ENCODE results near the gene IFT81.

The IFT81 gene

DNA sequence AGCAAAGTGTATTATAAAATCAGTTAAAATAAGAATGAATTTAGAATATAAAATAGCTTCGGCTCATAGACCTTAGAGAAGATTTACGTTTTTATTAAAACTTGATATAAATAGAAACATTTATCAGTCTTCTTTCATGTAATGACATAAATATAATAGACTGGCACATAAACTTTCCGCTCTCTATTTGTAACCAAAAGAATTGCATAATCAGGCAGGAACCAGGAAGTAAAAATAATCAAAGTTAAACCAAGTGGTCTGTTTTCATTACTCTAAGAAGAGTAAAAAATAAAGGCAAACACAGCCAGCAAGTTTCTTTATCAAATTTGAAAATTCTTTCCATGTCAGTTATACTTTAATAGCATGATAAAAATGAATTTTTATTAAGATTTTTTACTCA is 110.6 kb downstream of the IFT81 start:
- no peak overlapping the region for H3K9ac ChIP-seq (ENCODE audit: low read depth in 1 of 2, low read length in 2 of 2)
- no peak overlapping the region for H3K4me3 ChIP-seq (ENCODE audit: low read depth in 1 of 2, low read length in 2 of 2)
- no peaks in the 10 kb centered on the region for H3K9me3 ChIP-seq (ENCODE audit: control insufficient read depth in 1 of 2, low read length in 2 of 2)
- no peak overlapping the region for H3K27ac ChIP-seq (ENCODE audit: low read depth, low read length)
- no peaks in the 10 kb centered on the region for H3K36me3 ChIP-seq (ENCODE audit: control insufficient read depth in 1 of 2, insufficient read depth in 2 of 2, low read length in 2 of 2)
- no peaks in the 10 kb centered on the region for H3K27me3 ChIP-seq (ENCODE audit: control insufficient read depth in 1 of 2, insufficient read depth in 2 of 2, low read length in 2 of 2)
- peaks cover 6 to 20% of the 10 kb centered on the region in 2 donors for H3K4me1 ChIP-seq (ENCODE audit: control insufficient read depth in 1 of 2, insufficient read depth in 2 of 2, low read length in 2 of 2)

DNA sequence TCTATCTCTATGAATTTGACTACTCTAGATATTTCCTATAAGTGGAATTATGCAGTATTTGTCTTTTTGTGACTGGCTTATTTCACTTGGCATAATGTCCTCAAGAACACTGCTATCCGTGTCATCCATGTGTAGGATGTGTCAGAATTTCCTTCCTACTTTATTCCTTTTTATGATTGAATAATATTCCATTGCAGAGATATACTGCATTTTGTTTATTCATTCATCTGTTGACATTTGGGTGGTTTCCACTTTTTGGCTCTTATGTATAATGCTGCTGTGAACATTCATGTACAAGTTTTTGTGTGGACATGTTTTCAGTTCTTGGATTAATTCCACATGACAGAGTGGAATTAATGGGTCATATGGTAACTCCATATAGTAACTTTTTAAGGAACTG is 111.2 kb downstream of the IFT81 start:
- Histone ChIP-seq H3K27me3 (ENCODE audit: control insufficient read depth in 1 of 2, insufficient read depth in 2 of 2, low read length in 2 of 2) (no peaks in the 10 kb centered on the region), H3K27ac (ENCODE audit: low read depth, low read length) (no peak overlapping the region), H3K36me3 (ENCODE audit: control insufficient read depth in 1 of 2, insufficient read depth in 2 of 2, low read length in 2 of 2) (no peaks in the 10 kb centered on the region), H3K4me1 (ENCODE audit: control insufficient read depth in 1 of 2, insufficient read depth in 2 of 2, low read length in 2 of 2) (peaks cover 6 to 20% of the 10 kb centered on the region in 2 donors), H3K9me3 (ENCODE audit: control insufficient read depth in 1 of 2, low read length in 2 of 2) (no peaks in the 10 kb centered on the region), H3K9ac (ENCODE audit: low read depth in 1 of 2, low read length in 2 of 2) (no peak overlapping the region), H3K4me3 (ENCODE audit: low read depth in 1 of 2, low read length in 2 of 2) (no peak overlapping the region)

DNA sequence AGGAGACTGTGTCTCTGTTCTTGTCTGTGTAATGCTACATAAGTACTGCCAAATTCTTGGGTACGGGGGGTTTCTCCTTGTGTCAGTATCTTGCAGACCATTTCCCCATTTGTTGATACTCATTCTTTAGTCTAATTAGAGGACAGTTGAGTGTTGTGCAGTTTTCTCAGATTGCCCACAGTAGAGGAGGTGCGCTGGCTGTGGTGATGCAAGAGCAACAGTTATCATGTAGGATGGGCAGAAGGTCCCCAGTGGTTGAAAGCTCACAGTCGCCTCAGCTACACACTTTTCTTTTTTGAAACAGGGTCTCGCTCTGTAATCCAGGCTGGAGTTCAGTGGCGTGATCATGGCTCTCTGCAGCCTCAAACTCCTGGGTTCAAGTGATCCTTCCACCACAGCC is 119.1 kb downstream of the IFT81 start:
- peaks cover 23 to 28% of the 10 kb centered on the region in 2 donors for H3K4me1 ChIP-seq (ENCODE audit: control insufficient read depth in 1 of 2, insufficient read depth in 2 of 2, low read length in 2 of 2)
- no peaks in the 10 kb centered on the region for H3K9me3 ChIP-seq (ENCODE audit: control insufficient read depth in 1 of 2, low read length in 2 of 2)
- no peak overlapping the region for H3K4me3 ChIP-seq (ENCODE audit: low read depth in 1 of 2, low read length in 2 of 2)
- no peaks in the 10 kb centered on the region for H3K27me3 ChIP-seq (ENCODE audit: control insufficient read depth in 1 of 2, insufficient read depth in 2 of 2, low read length in 2 of 2)
- no peaks in the 10 kb centered on the region for H3K36me3 ChIP-seq (ENCODE audit: control insufficient read depth in 1 of 2, insufficient read depth in 2 of 2, low read length in 2 of 2)
- H3K9ac ChIP-seq (ENCODE audit: low read depth in 1 of 2, low read length in 2 of 2) = no peak overlapping the region
- H3K27ac ChIP-seq (ENCODE audit: low read depth, low read length) = no peak overlapping the region

DNA sequence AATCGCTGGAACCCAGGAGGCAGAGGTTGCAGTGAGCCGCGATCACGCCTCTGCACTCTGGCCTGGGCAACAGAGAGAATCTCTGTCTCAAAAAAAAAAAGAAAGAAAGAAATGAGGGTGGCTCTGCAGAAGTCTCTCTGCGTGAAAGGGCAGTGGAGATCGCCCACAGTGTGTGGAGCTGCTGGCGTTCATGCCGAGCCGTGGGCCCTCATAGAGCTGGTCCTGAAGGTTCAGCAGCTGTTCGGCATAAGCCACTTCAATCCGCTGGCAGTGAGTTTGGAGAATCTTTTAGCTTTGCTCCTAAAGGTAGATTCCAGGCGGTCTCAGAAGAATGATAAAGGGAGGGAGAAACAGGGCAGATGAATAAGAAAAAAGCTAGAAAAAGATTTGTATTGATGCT is 120.2 kb downstream of the IFT81 start:
- H3K27ac ChIP-seq (ENCODE audit: low read depth, low read length) = no peak overlapping the region

DNA sequence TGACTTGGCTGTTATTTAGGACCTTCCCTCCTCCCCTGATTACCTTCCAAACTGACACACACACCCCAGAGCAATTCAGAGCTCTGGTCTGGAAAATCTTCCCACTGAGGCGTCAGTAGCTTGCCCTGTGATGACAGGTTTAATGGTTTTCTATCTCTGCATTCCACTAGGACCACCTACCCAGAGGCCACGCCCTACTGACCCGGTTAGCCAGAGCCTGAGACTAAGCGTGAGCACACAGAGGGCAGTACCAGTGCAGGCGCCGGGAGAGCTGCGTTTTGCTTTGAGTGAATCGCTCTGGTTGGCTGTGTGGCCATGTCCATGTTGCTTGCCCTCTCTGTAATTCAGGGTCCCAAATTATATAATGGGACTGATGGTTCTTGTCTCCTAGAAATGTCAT is 120.7 kb downstream of the IFT81 start:
- H3K4me3 ChIP-seq (ENCODE audit: low read depth in 1 of 2, low read length in 2 of 2) = no peak overlapping the region
- no peaks in the 10 kb centered on the region for H3K36me3 ChIP-seq (ENCODE audit: control insufficient read depth in 1 of 2, insufficient read depth in 2 of 2, low read length in 2 of 2)
- no peak overlapping the region for H3K27ac ChIP-seq (ENCODE audit: low read depth, low read length)
- H3K9me3 ChIP-seq (ENCODE audit: control insufficient read depth in 1 of 2, low read length in 2 of 2) = no peaks in the 10 kb centered on the region
- H3K4me1 ChIP-seq (ENCODE audit: control insufficient read depth in 1 of 2, insufficient read depth in 2 of 2, low read length in 2 of 2) = peaks cover 39 to 44% of the 10 kb centered on the region in 2 donors
- H3K9ac ChIP-seq (ENCODE audit: low read depth in 1 of 2, low read length in 2 of 2) = no peak overlapping the region
- no peaks in the 10 kb centered on the region for H3K27me3 ChIP-seq (ENCODE audit: control insufficient read depth in 1 of 2, insufficient read depth in 2 of 2, low read length in 2 of 2)

More for the DNA sequence above, 120.2 kb downstream of the IFT81 start:
- no peak overlapping the region for H3K4me3 ChIP-seq (ENCODE audit: low read depth in 1 of 2, low read length in 2 of 2)
- H3K27me3 ChIP-seq (ENCODE audit: control insufficient read depth in 1 of 2, insufficient read depth in 2 of 2, low read length in 2 of 2) = no peaks in the 10 kb centered on the region
- no peaks in the 10 kb centered on the region for H3K36me3 ChIP-seq (ENCODE audit: control insufficient read depth in 1 of 2, insufficient read depth in 2 of 2, low read length in 2 of 2)
- no peaks in the 10 kb centered on the region for H3K9me3 ChIP-seq (ENCODE audit: control insufficient read depth in 1 of 2, low read length in 2 of 2)
- H3K9ac ChIP-seq (ENCODE audit: low read depth in 1 of 2, low read length in 2 of 2) = no peak overlapping the region
- H3K4me1 ChIP-seq (ENCODE audit: control insufficient read depth in 1 of 2, insufficient read depth in 2 of 2, low read length in 2 of 2) = peaks cover 35 to 40% of the 10 kb centered on the region in 2 donors

DNA sequence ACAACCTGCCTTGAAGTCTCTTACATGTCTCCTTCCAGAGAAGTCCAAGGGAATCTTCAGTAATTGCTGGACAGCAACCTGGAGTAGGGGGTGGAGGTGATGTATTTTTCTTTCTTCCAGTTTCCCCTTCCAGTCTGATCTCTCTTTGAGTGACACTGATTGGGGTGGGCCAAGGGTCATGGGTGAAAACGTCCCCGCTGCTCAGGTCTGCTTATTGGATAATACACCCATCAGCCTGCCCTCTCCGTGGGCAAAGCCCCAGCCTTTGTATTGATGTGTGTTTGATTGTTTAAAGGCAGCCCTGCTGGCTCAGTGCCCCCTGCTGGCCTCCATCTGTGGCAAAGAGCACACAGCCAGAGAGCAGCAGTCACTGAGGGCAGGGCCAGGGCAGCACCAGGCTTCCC is 121.2 kb downstream of the IFT81 start:
- Histone ChIP-seq H3K27me3 (ENCODE audit: control insufficient read depth in 1 of 2, insufficient read depth in 2 of 2, low read length in 2 of 2) (no peaks in the 10 kb centered on the region), H3K9me3 (ENCODE audit: control insufficient read depth in 1 of 2, low read length in 2 of 2) (no peaks in the 10 kb centered on the region), H3K27ac (ENCODE audit: low read depth, low read length) (no peak overlapping the region), H3K4me1 (ENCODE audit: control insufficient read depth in 1 of 2, insufficient read depth in 2 of 2, low read length in 2 of 2) (peaks cover 45 to 49% of the 10 kb centered on the region in 2 donors), H3K9ac (ENCODE audit: low read depth in 1 of 2, low read length in 2 of 2) (no peak overlapping the region), H3K36me3 (ENCODE audit: control insufficient read depth in 1 of 2, insufficient read depth in 2 of 2, low read length in 2 of 2) (no peaks in the 10 kb centered on the region), H3K4me3 (ENCODE audit: low read depth in 1 of 2, low read length in 2 of 2) (no peak overlapping the region)

DNA sequence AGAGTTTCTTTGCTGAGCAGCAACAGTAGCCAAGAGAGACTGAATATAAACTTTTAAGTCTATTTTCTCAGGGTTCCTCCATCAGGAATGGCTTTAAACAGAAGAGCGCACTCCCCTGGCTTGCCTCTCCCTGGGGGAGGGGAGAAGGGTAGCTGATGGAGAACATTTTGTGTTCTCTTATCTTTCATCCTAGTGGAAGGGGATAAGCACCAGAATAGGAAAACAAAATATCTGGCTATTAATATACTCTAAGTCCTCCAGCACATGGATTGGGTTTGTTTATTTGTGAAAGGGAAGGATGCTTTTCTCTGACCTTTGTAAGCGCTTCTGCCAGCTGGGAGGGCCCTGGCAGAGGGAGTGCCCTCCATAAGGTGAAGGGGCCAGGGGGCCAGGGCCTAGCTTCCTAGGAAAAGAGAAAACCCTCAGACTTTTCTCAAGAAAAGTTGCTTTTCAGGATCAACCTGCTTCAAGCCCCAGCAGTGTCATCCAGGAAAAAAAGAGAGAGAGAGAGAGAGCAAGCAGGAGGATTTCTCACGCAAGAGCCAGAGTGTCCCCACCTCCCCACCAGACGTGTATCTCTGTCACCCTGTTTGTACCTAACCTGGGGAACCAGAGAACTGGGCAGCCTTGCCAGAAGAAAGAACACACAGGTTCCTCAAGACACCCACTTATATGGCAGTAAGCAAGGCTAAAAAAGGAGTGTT is 122.6 kb downstream of the IFT81 start:
- no peaks in the 10 kb centered on the region for H3K9me3 ChIP-seq (ENCODE audit: control insufficient read depth in 1 of 2, low read length in 2 of 2)
- H3K4me1 ChIP-seq (ENCODE audit: control insufficient read depth in 1 of 2, insufficient read depth in 2 of 2, low read length in 2 of 2) = peaks cover 50 to 55% of the 10 kb centered on the region in 2 donors
- H3K9ac ChIP-seq (ENCODE audit: low read depth in 1 of 2, low read length in 2 of 2) = peak overlapping the region; percentile 53 to 63
- no peaks in the 10 kb centered on the region for H3K27me3 ChIP-seq (ENCODE audit: control insufficient read depth in 1 of 2, insufficient read depth in 2 of 2, low read length in 2 of 2)
- H3K4me3 ChIP-seq (ENCODE audit: low read depth in 1 of 2, low read length in 2 of 2) = peak overlapping the region; percentile 19 to 52
- H3K27ac ChIP-seq (ENCODE audit: low read depth, low read length) = peak overlapping the region; percentile 86
- H3K36me3 ChIP-seq (ENCODE audit: control insufficient read depth in 1 of 2, insufficient read depth in 2 of 2, low read length in 2 of 2) = no peaks in the 10 kb centered on the region

DNA sequence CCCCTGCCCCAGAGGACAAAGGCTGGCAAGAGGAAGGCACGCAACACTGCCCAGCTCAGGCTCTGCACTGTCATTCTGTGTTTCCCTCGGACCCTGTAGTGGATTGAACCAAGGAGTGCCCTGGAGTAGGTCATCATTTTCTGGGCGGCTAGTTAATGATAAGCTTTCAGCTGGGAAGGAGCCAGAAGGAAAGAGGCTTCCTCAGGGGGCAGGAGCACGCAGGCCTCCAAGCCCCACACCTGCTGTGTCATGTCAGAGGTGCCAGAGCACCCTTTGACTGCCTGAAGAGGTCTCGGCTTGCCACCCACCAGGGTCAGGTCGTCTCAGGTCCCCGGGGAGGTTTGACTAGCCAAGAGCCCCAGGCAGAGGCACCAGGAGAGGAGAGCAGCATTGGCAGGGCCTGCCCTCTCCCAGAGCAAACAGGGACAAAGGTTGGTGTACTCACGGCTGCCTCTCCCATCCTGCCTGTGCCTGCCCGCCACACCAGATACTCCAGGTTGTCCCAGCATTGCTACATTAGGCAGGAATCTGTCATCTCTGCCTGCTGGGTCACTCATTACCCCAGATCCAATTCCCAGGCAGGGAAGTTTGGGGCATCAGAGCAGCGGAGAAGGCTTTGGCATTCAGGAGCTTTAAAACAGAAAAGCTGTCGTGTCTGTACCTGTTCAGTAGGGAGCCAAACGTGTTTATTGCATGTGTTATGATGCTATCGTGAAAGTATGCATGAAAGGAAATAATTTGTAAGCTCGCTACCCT is 123.4 kb downstream of the IFT81 start:
- Histone ChIP-seq H3K4me1 (ENCODE audit: control insufficient read depth in 1 of 2, insufficient read depth in 2 of 2, low read length in 2 of 2) (peaks cover 50 to 55% of the 10 kb centered on the region in 2 donors), H3K27me3 (ENCODE audit: control insufficient read depth in 1 of 2, insufficient read depth in 2 of 2, low read length in 2 of 2) (no peaks in the 10 kb centered on the region), H3K36me3 (ENCODE audit: control insufficient read depth in 1 of 2, insufficient read depth in 2 of 2, low read length in 2 of 2) (no peaks in the 10 kb centered on the region), H3K9ac (ENCODE audit: low read depth in 1 of 2, low read length in 2 of 2) (peak overlapping the region; percentile 53 to 64), H3K9me3 (ENCODE audit: control insufficient read depth in 1 of 2, low read length in 2 of 2) (no peaks in the 10 kb centered on the region), H3K27ac (ENCODE audit: low read depth, low read length) (peak overlapping the region; percentile 86), H3K4me3 (ENCODE audit: low read depth in 1 of 2, low read length in 2 of 2) (peak overlapping the region; percentile 19 to 52)

DNA sequence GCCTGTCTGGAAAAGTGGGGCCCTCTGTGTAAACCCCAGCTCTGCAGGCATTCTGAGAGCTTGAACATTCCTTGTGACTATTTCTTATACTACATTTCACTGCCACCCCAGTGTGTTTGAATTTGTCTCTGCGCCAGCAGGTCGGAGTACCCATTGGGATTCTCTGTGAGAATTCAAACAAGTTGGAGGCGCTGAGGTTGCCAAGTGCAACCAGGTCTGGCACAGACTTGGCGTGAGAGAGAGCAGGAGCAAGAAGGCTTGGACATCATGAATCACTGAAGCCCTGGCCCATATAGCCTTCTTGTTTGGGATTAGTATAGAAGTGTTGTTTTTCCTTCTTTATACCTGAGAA is 123.9 kb downstream of the IFT81 start:
- peak overlapping the region; percentile 86 for H3K27ac ChIP-seq (ENCODE audit: low read depth, low read length)
- no peaks in the 10 kb centered on the region for H3K9me3 ChIP-seq (ENCODE audit: control insufficient read depth in 1 of 2, low read length in 2 of 2)
- H3K36me3 ChIP-seq (ENCODE audit: control insufficient read depth in 1 of 2, insufficient read depth in 2 of 2, low read length in 2 of 2) = no peaks in the 10 kb centered on the region
- no peaks in the 10 kb centered on the region for H3K27me3 ChIP-seq (ENCODE audit: control insufficient read depth in 1 of 2, insufficient read depth in 2 of 2, low read length in 2 of 2)
- peak overlapping the region; percentile 2 to 23 for H3K4me3 ChIP-seq (ENCODE audit: low read depth in 1 of 2, low read length in 2 of 2)
- peaks cover 55 to 56% of the 10 kb centered on the region in 2 donors for H3K4me1 ChIP-seq (ENCODE audit: control insufficient read depth in 1 of 2, insufficient read depth in 2 of 2, low read length in 2 of 2)
- peak overlapping the region; percentile 53 to 60 for H3K9ac ChIP-seq (ENCODE audit: low read depth in 1 of 2, low read length in 2 of 2)

DNA sequence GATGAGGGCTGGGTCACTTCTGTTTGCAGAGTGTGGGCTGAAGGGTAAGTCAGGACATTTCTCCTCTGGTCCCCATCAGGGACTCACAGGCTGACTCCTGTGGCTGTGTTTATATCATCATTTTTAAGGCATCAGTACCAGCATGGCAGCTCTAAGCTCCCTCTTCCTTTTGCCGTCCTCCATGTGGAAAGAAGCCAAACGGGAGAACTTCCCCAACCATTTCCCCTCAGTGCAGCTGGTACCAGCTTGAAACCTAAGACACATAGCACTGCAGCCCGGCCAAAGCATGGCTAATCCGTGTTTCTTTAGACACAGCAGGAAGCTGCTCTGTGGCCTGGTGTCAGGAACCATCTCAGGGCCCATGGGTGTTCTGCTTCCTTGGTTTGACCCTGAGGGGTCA is 124.9 kb downstream of the IFT81 start:
- Histone ChIP-seq H3K36me3 (ENCODE audit: control insufficient read depth in 1 of 2, insufficient read depth in 2 of 2, low read length in 2 of 2) (no peaks in the 10 kb centered on the region), H3K9ac (ENCODE audit: low read depth in 1 of 2, low read length in 2 of 2) (peak overlapping the region; percentile 53 to 60), H3K9me3 (ENCODE audit: control insufficient read depth in 1 of 2, low read length in 2 of 2) (no peaks in the 10 kb centered on the region), H3K27me3 (ENCODE audit: control insufficient read depth in 1 of 2, insufficient read depth in 2 of 2, low read length in 2 of 2) (no peaks in the 10 kb centered on the region), H3K4me1 (ENCODE audit: control insufficient read depth in 1 of 2, insufficient read depth in 2 of 2, low read length in 2 of 2) (peaks cover 55 to 62% of the 10 kb centered on the region in 2 donors), H3K4me3 (ENCODE audit: low read depth in 1 of 2, low read length in 2 of 2) (no peak overlapping the region), H3K27ac (ENCODE audit: low read depth, low read length) (peak overlapping the region; percentile 86)
